Measurements from ENCODE around the gene DLEC1. TPM values are rescaled to one million over a fixed set of nuclear protein-coding genes. Genes with fewer than 3 reads are reported as not detected.

The DLEC1 gene
- total and polyA plus RNA-seq, 2 of the 4 experiments (the other 2 are of a cell fraction), result 0.03 TPM; not detected in 1

DNA sequence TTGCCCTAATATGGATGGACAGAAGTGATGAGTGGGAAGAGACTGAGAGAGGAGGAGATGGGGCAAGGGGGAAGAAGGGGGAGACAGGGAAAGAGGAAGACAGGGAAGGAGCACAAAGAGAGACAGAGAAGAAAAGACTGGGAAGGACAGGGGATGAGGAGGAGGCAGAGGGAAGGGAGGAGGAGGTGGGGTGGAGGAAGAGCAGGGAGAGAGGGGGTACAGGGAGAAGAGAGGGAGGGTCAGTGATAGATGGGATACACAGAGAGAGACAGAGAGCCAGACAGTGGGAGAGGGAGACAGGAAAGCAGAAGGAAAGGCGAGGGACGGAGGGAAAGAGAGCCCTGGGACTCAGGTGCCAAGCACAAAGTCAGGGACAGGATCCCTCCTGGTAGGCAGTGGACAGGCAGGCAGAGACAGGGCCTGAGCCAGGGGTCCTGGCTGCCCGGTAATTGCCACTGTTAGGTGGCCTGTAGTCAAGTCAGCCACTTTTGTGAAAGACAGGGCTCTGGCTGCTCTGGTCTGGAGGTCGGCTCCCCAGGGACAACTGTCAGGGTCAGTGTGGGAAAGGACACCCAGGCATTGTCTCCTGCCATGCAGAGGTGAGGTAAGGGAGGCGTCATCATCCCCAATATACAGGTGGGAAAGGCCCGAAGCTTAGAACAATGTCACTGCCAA is 38.6 kb upstream of the DLEC1 start:
- ATAC-seq (ENCODE audit: low read depth), result no peak
- no peak overlapping the region for H4K8ac ChIP-seq (ENCODE audit: low read depth in 2 of 2, low read length in 2 of 2)
- H3K9me1 ChIP-seq (ENCODE audit: insufficient read depth, low read length), result peaks cover 18% of the 10 kb centered on the region
- no peak overlapping the region for H3K18ac ChIP-seq (ENCODE audit: low read depth, low read length)
- intact Hi-C loops (cut with micrococcal nuclease), result no loop called here
- no peaks in the 10 kb centered on the region for H3K9me3 ChIP-seq (ENCODE audit: control insufficient read depth, insufficient read depth, low read length)
- H3K36me3 ChIP-seq (ENCODE audit: control insufficient read depth, insufficient read depth, low read length), result peaks cover 10% of the 10 kb centered on the region
- H2BK120ac ChIP-seq (ENCODE audit: low read depth, low read length), result no peak overlapping the region
- no peak overlapping the region for H2AK9ac ChIP-seq (replicated peaks; ENCODE audit: low read depth, low read length, poor library complexity)
- H3K56ac ChIP-seq (ENCODE audit: extremely low read depth, insufficient read depth, low read length), result no peak overlapping the region
- no peak overlapping the region for H2BK15ac ChIP-seq (ENCODE audit: low read depth, low read length)
- H3K4me2 ChIP-seq (ENCODE audit: low read depth, low read length), result no peak overlapping the region
- no peak overlapping the region for H3K4ac ChIP-seq (ENCODE audit: low read depth, low read length)
- peaks cover 10% of the 10 kb centered on the region for H3K4me1 ChIP-seq (ENCODE audit: control insufficient read depth, insufficient read depth, low read length)
- peaks cover 8% of the 10 kb centered on the region; the same call in 1 of the 2 replicates for H4K20me1 ChIP-seq (ENCODE audit: insufficient read depth, low read length)
- in situ Hi-C loops (cut with MboI; ENCODE audit: low sequenced_read_pairs), result no loop called here
- no peak overlapping the region for H3K23ac ChIP-seq (ENCODE audit: low read depth, low read length)
- no peak overlapping the region for H2AK5ac ChIP-seq (ENCODE audit: low read depth, low read length)
- H3K9ac ChIP-seq (ENCODE audit: low read depth, low read length), result no peak overlapping the region
- H2AFZ ChIP-seq (replicated peaks; ENCODE audit: low read length, poor library complexity), result no peak overlapping the region
- H3K4me3 ChIP-seq (ENCODE audit: insufficient read depth, low read depth, low read length), result no peak overlapping the region
- ChIA-PET POLR2A (ENCODE audit: unreplicated experiment) (no interaction called here), CTCF (no interaction called here)
- H4K5ac ChIP-seq (ENCODE audit: low read depth, low read length), result no peak overlapping the region
- BruUV-seq (replicated peaks), result no TSS peak
- no peak overlapping the region for H3K27ac ChIP-seq (ENCODE audit: insufficient read depth, low read length)
- peaks cover 3 to 16% of the 10 kb centered on the region in 2 experiments; a peak in 2 of 4 replicates for H3K79me1 ChIP-seq (ENCODE audit: low read depth in 1 of 2, low read length in 2 of 2)
- no peak overlapping the region for H3K14ac ChIP-seq (replicated peaks; ENCODE audit: low read depth, low read length)
- no peak overlapping the region for H2BK20ac ChIP-seq (ENCODE audit: low read depth, low read length)
- TF ChIP-seq NFE2L2 (IDR thresholded peaks at IDR 0.05; ENCODE audit: low read depth, low read length) (no peak), FOS (IDR thresholded peaks at IDR 0.05; ENCODE audit: low read depth, low read length) (no peak), SMC3 (IDR thresholded peaks at IDR 0.05; ENCODE audit: low read depth, low read length) (no peak), MAFK (IDR thresholded peaks at IDR 0.05; ENCODE audit: low read depth, low read length) (no peak), USF2 (IDR thresholded peaks at IDR 0.05; ENCODE audit: low read depth, low read length) (no peak), RAD21 (IDR thresholded peaks at IDR 0.05; ENCODE audit: low read length) (no peak), BHLHE40 (IDR thresholded peaks at IDR 0.05; ENCODE audit: low read depth, low read length) (no peak), ELK1 (IDR thresholded peaks at IDR 0.05; ENCODE audit: borderline replicate concordance, low read depth, low read length) (no peak), CEBPB (IDR thresholded peaks at IDR 0.05; ENCODE audit: low read depth, low read length) (no peak), RFX5 (IDR thresholded peaks at IDR 0.05; ENCODE audit: low read depth, low read length) (no peak)
- H4K91ac ChIP-seq (ENCODE audit: insufficient read depth, low read depth, low read length), result no peak overlapping the region
- dilution Hi-C loops (cut with HindIII; ENCODE audit: low sequenced_read_pairs, unreplicated experiment), result no loop called here
- no peak for DNase-seq
- no peak overlapping the region for H2BK5ac ChIP-seq (ENCODE audit: low read depth, low read length, poor library complexity, severe bottlenecking)
- no peaks in the 10 kb centered on the region for H3K27me3 ChIP-seq (ENCODE audit: control insufficient read depth, insufficient read depth, low read length)
- 82% methylated on average over 3 of the region's 6 CpGs; no CpG with 5 or more reads in 1 of the 2 experiments for WGBS, 2 experiments (ENCODE audit: extremely low coverage in 2 of 2, insufficient read length in 1 of 2)
